GM12865 (cell line): ENCODE data around the gene RTL1.
A peak's percentile ranks its signal among the peaks of the same experiment; 100 is the strongest.

ENCODE experiments used
- DNase-seq: peaks from one replicate; pipeline ENCODE4 v3.0.0; 2010; ENCODE audit warnings: low read depth
- H3K4me3 ChIP-seq: 2 replicates; pipeline ENCODE4 v1.5.1; 2011; ENCODE audit warnings: mild to moderate bottlenecking, low read depth, low read length, control low read depth
- CTCF ChIP-seq: IDR thresholded peaks from 2 replicates; pipeline ENCODE4 v1.5.1; 2011; ENCODE audit warnings: low read length, control low read depth, low read depth, inconsistent platforms; ENCODE audit not compliant: insufficient read depth; ENCODE audit errors: missing control alignments

RTL1 gene

GRCh38 chr14:100856056-100856950 lies 47.2 kb downstream of the RTL1 start:
- DNase-seq, result no peak
- TF ChIP-seq CTCF, result no peak

GRCh38 chr14:100855256-100855930 lies 48.1 kb downstream of the RTL1 start:
- no peak for TF ChIP-seq CTCF
- H3K4me3 ChIP-seq, result no peak overlapping the region
- no peak for DNase-seq

More at GRCh38 chr14:100856056-100856950, 47.2 kb downstream of the RTL1 start:
- no peak overlapping the region for H3K4me3 ChIP-seq

- no peak for DNase-seq
- TF ChIP-seq CTCF, result no peak
- H3K4me3 ChIP-seq, result no peak overlapping the region
These were observed 49.1 kb downstream of the RTL1 start for GRCh38 chr14:100854435-100854834.

- TF ChIP-seq CTCF, result no peak
- DNase-seq, result no peak
- H3K4me3 ChIP-seq, result no peak overlapping the region
These were observed 51.4 kb downstream of the RTL1 start for GRCh38 chr14:100851946-100852620.

- no peak for DNase-seq
- TF ChIP-seq CTCF, result no peak
- H3K4me3 ChIP-seq, result no peak overlapping the region
These were observed 52.0 kb downstream of the RTL1 start for GRCh38 chr14:100851586-100851916.

GRCh38 chr14:100850841-100851585 lies 52.5 kb downstream of the RTL1 start:
- H3K4me3 ChIP-seq, result no peak overlapping the region
- peak; percentile 65 for DNase-seq
- TF ChIP-seq CTCF, result peak; percentile 82
